ENCODE data around the gene AOPEP.
A peak's percentile ranks its signal among the peaks of the same experiment; 100 is the strongest.

AOPEP gene

GRCh38 chr9:94857791-94858190 lies 131.3 kb downstream of the AOPEP start:
- no peak for TF ChIP-seq CTCF (IDR thresholded peaks at IDR 0.05; ENCODE audit: low read depth, low read length)
- no peak for DNase-seq (ENCODE audit: extremely low read depth, low read depth)

GRCh38 chr9:94859226-94859625 lies 132.7 kb downstream of the AOPEP start:
- no peak for TF ChIP-seq CTCF (IDR thresholded peaks at IDR 0.05; ENCODE audit: low read depth, low read length)

GRCh38 chr9:94859891-94860290 lies 133.4 kb downstream of the AOPEP start:
- TF ChIP-seq CTCF (IDR thresholded peaks at IDR 0.05; ENCODE audit: low read depth, low read length) = no peak
- no peak for DNase-seq (ENCODE audit: extremely low read depth, low read depth)

More at GRCh38 chr9:94859226-94859625, 132.7 kb downstream of the AOPEP start:
- DNase-seq (ENCODE audit: extremely low read depth, low read depth) = no peak

GRCh38 chr9:94860678-94861588 lies 134.4 kb downstream of the AOPEP start:
- DNase-seq (ENCODE audit: extremely low read depth, low read depth) = peak; percentile 82
- no peak for TF ChIP-seq CTCF (IDR thresholded peaks at IDR 0.05; ENCODE audit: low read depth, low read length)

- DNase-seq (ENCODE audit: extremely low read depth, low read depth) = peak; percentile 78
- no peak; the same call in 1 of the 2 replicates for TF ChIP-seq CTCF (IDR thresholded peaks at IDR 0.05; ENCODE audit: low read depth, low read length)
Observed at GRCh38 chr9:94861589-94862272, 135.2 kb downstream of the AOPEP start.

- no peak for DNase-seq (ENCODE audit: extremely low read depth, low read depth)
- TF ChIP-seq CTCF (IDR thresholded peaks at IDR 0.05; ENCODE audit: low read depth, low read length) = no peak
Observed at GRCh38 chr9:94864196-94864595, 137.7 kb downstream of the AOPEP start.
